Stomach (tissue), 4 donors: ENCODE results near the gene BSG.

Experiments used
- CTCF ChIP-seq, 7 experiments: fragments of 450-650 bp in 4 of 7; fragments of 200-600 bp in 3 of 7; sonication (generic) in 3 of 7; IDR thresholded peaks; one replicate each; pipeline ENCODE4 v1.5.1; 2016 to 2019; ENCODE audit warnings: antibody characterized with exemption in 7 of 7, control low read depth in 2 of 7, mild to moderate bottlenecking in 1 of 7
- EP300 ChIP-seq: sonication (generic); formaldehyde crosslinking; IDR thresholded peaks from one replicate; pipeline ENCODE4 v1.6.1; 2017; ENCODE audit warnings: antibody characterized with exemption
- POLR2A ChIP-seq, 4 donors: fragments of 450-650 bp; IDR thresholded peaks; one replicate each; pipeline ENCODE4 v1.6.1; 2016; ENCODE audit warnings: antibody characterized with exemption in 4 of 4, control low read depth in 2 of 4, mild to moderate bottlenecking in 1 of 4, moderate library complexity in 1 of 4
- POLR2AphosphoS5 ChIP-seq, 3 donors: sonication (generic); formaldehyde crosslinking; IDR thresholded peaks; one replicate each; pipeline ENCODE4 v1.6.1; 2016; ENCODE audit warnings: antibody characterized with exemption in 3 of 3

GRCh38 chr19:555474-555808 is 17.0 kb upstream of the BSG start:
- TF ChIP-seq CTCF (IDR thresholded peaks at IDR 0.05) (no peak), POLR2A (IDR thresholded peaks at IDR 0.05) (no peak), POLR2AphosphoS5 (IDR thresholded peaks at IDR 0.05) (no peak), EP300 (no peak)
